Activated T-cell treated with anti-CD3 and anti-CD28 coated beads for 4 hours (primary cell): ENCODE measurements around the gene LAMA1.
"Not testable (repeated sequence)": the region's sequence is repeated elsewhere in the genome, so short reads cannot be mapped to it uniquely, and the experiment has no call there.

ENCODE experiments used
- DNase-seq: peaks from one replicate; pipeline ENCODE4 v3.0.0-alpha.2; 2020

LAMA1 gene

GRCh38 chr18:6947338-6948030, 170.1 kb downstream of the LAMA1 start:
- no peak for DNase-seq

GRCh38 chr18:6943143-6943542, 174.5 kb downstream of the LAMA1 start:
- DNase-seq, result no peak

- DNase-seq, result no peak
Observed at GRCh38 chr18:6942742-6943141, 174.9 kb downstream of the LAMA1 start.

- no peak for DNase-seq
Observed at GRCh38 chr18:6941996-6942395, 175.6 kb downstream of the LAMA1 start.

GRCh38 chr18:6940451-6940850, 177.1 kb downstream of the LAMA1 start:
- no peak for DNase-seq

- no peak for DNase-seq
Observed at GRCh38 chr18:6939972-6940371, 177.6 kb downstream of the LAMA1 start.

- not testable (repeated sequence) for DNase-seq
Observed at GRCh38 chr18:6938403-6938802, 179.2 kb downstream of the LAMA1 start.

- no peak for DNase-seq
Observed at GRCh38 chr18:6938003-6938402, 179.6 kb downstream of the LAMA1 start.

- no peak for DNase-seq
Observed at GRCh38 chr18:6934859-6935258, 182.7 kb downstream of the LAMA1 start.

GRCh38 chr18:6929370-6930102, 188.1 kb downstream of the LAMA1 start:
- DNase-seq, result no peak

GRCh38 chr18:6928359-6928758, 189.2 kb downstream of the LAMA1 start:
- no peak for DNase-seq

- DNase-seq, result no peak
Observed at GRCh38 chr18:6927153-6927552, 190.4 kb downstream of the LAMA1 start.

- DNase-seq, result no peak
Observed at GRCh38 chr18:6923220-6923619, 194.4 kb downstream of the LAMA1 start.

- no peak for DNase-seq
Observed at GRCh38 chr18:6921571-6921970, 196.0 kb downstream of the LAMA1 start.

- no peak for DNase-seq
Observed at GRCh38 chr18:6920099-6920955, 197.3 kb downstream of the LAMA1 start.

GRCh38 chr18:6917072-6917471, 200.5 kb downstream of the LAMA1 start:
- no peak for DNase-seq

- DNase-seq, result no peak
Observed at GRCh38 chr18:6901286-6901926, 216.2 kb downstream of the LAMA1 start.

- DNase-seq, result no peak
Observed at GRCh38 chr18:6891788-6892187, 225.8 kb downstream of the LAMA1 start.
